Mucosa of rectum (tissue), 2 donors: Measurements from ENCODE around the gene NAGLU.
A peak's percentile ranks its signal among the peaks of the same experiment; 100 is the strongest.

Source experiments
- H3K27ac ChIP-seq, 2 donors: one replicate each; pipeline ENCODE4 v1.7.0; 2013; ENCODE audit warnings: inconsistent platforms in 2 of 2, low read depth in 2 of 2, low read length in 2 of 2
- H3K27me3 ChIP-seq, 2 donors: one replicate each; pipeline ENCODE4 v1.7.0; 2013; ENCODE audit warnings: low read length in 2 of 2; ENCODE audit not compliant: control insufficient read depth in 2 of 2, insufficient read depth in 2 of 2
- H3K36me3 ChIP-seq, 2 donors: one replicate each; pipeline ENCODE4 v1.7.0; 2013; ENCODE audit warnings: low read length in 2 of 2; ENCODE audit not compliant: control insufficient read depth in 2 of 2, insufficient read depth in 2 of 2
- H3K4me1 ChIP-seq, 2 donors: one replicate each; pipeline ENCODE4 v1.7.0; 2013; ENCODE audit warnings: low read length in 2 of 2, mild to moderate bottlenecking in 1 of 2; ENCODE audit not compliant: control insufficient read depth in 2 of 2, insufficient read depth in 2 of 2
- H3K4me3 ChIP-seq, 2 donors: one replicate each; pipeline ENCODE4 v1.7.0; 2013; ENCODE audit warnings: low read length in 2 of 2
- H3K9ac ChIP-seq, 2 donors: one replicate each; pipeline ENCODE4 v1.7.0; 2013; ENCODE audit warnings: low read length in 2 of 2, low read depth in 1 of 2, mild to moderate bottlenecking in 1 of 2
- H3K9me3 ChIP-seq, 2 donors: one replicate each; pipeline ENCODE4 v1.7.0; 2013; ENCODE audit warnings: low read length in 2 of 2; ENCODE audit not compliant: control insufficient read depth in 2 of 2
- donor health status: healthy.
- donor health status: Normal muscosa, but diverticular disease.

NAGLU gene

GRCh38 chr17:42529061-42529460 lies 7.0 kb upstream of the NAGLU start:
- H3K27ac ChIP-seq: no peak overlapping the region
- peaks cover 18 to 21% of the 10 kb centered on the region in 2 donors for H3K4me1 ChIP-seq
- no peaks in the 10 kb centered on the region for H3K36me3 ChIP-seq
- H3K4me3 ChIP-seq: no peak overlapping the region
- H3K27me3 ChIP-seq: no peaks in the 10 kb centered on the region
- no peak overlapping the region for H3K9ac ChIP-seq
- H3K9me3 ChIP-seq: no peaks in the 10 kb centered on the region

GRCh38 chr17:42530952-42531454 lies 5.0 kb upstream of the NAGLU start:
- Histone ChIP-seq H3K4me3 (no peak overlapping the region), H3K27ac (peak overlapping the region; percentile 71 to 80), H3K4me1 (peaks cover 21 to 25% of the 10 kb centered on the region in 2 donors), H3K36me3 (no peaks in the 10 kb centered on the region), H3K27me3 (no peaks in the 10 kb centered on the region), H3K9ac (no peak overlapping the region), H3K9me3 (no peaks in the 10 kb centered on the region)

- Histone ChIP-seq H3K36me3 (no peaks in the 10 kb centered on the region), H3K27ac (peak overlapping the region; percentile 71 to 80), H3K4me1 (peaks cover 18 to 24% of the 10 kb centered on the region in 2 donors)
These were observed 4.3 kb upstream of the NAGLU start for GRCh38 chr17:42531455-42532354.

GRCh38 chr17:42535155-42536047 lies 640 bp upstream of the NAGLU start:
- Histone ChIP-seq H3K4me1 (peaks cover 19 to 28% of the 10 kb centered on the region in 2 donors), H3K9ac (peak overlapping the region; percentile 80 to 87), H3K27me3 (no peaks in the 10 kb centered on the region), H3K4me3 (peak overlapping the region; percentile 80 to 91), H3K9me3 (no peaks in the 10 kb centered on the region), H3K36me3 (peaks cover 5 to 13% of the 10 kb centered on the region in 2 donors), H3K27ac (peak overlapping the region; percentile 87 to 90)

More at GRCh38 chr17:42531455-42532354, 4.3 kb upstream of the NAGLU start:
- Histone ChIP-seq H3K9me3 (no peaks in the 10 kb centered on the region), H3K27me3 (no peaks in the 10 kb centered on the region), H3K4me3 (peak overlapping the region; percentile 66 to 77), H3K9ac (peak overlapping the region; percentile 44 to 78)

GRCh38 chr17:42536372-42537155 lies 523 bp downstream of the NAGLU start:
- Histone ChIP-seq H3K27me3 (no peaks in the 10 kb centered on the region), H3K9ac (peak overlapping the region; percentile 10 to 87), H3K4me3 (peak overlapping the region; percentile 80 to 91), H3K27ac (peak overlapping the region; percentile 87 to 90), H3K4me1 (peaks cover 11 to 30% of the 10 kb centered on the region in 2 donors), H3K36me3 (peaks cover 13 to 19% of the 10 kb centered on the region in 2 donors), H3K9me3 (no peaks in the 10 kb centered on the region)

- peak overlapping the region; percentile 10 to 87 for H3K9ac ChIP-seq
- H3K4me3 ChIP-seq: peak overlapping the region; percentile 80 to 91
- no peaks in the 10 kb centered on the region for H3K27me3 ChIP-seq
- peaks cover 13 to 19% of the 10 kb centered on the region in 2 donors for H3K36me3 ChIP-seq
- no peaks in the 10 kb centered on the region for H3K9me3 ChIP-seq
- H3K27ac ChIP-seq: peak overlapping the region; percentile 87 to 90
- H3K4me1 ChIP-seq: peaks cover 12 to 30% of the 10 kb centered on the region in 2 donors
These were observed 1.2 kb downstream of the NAGLU start for GRCh38 chr17:42537156-42537805.

GRCh38 chr17:42537826-42538451 lies 1.9 kb downstream of the NAGLU start:
- H3K4me3 ChIP-seq: no peak overlapping the region
- H3K9me3 ChIP-seq: no peaks in the 10 kb centered on the region
- no peak overlapping the region for H3K9ac ChIP-seq
- no peak overlapping the region for H3K27ac ChIP-seq
- H3K4me1 ChIP-seq: peaks cover 13 to 30% of the 10 kb centered on the region in 2 donors
- no peaks in the 10 kb centered on the region for H3K27me3 ChIP-seq
- H3K36me3 ChIP-seq: peaks cover 13 to 19% of the 10 kb centered on the region in 2 donors

GRCh38 chr17:42538482-42538881 lies 2.4 kb downstream of the NAGLU start:
- Histone ChIP-seq H3K4me3 (no peak overlapping the region), H3K9ac (no peak overlapping the region), H3K4me1 (peaks cover 13 to 30% of the 10 kb centered on the region in 2 donors), H3K9me3 (no peaks in the 10 kb centered on the region), H3K27me3 (no peaks in the 10 kb centered on the region), H3K27ac (no peak overlapping the region), H3K36me3 (peaks cover 17 to 20% of the 10 kb centered on the region in 2 donors)
